Measurements from ENCODE around the gene RAB11FIP4.

Gene RAB11FIP4

GRCh38 chr17:31540602-31541307 is 149.3 kb downstream of the RAB11FIP4 start:
- H3F3A ChIP-seq (ENCODE audit: control insufficient read depth, insufficient read depth), result peaks cover 8% of the 10 kb centered on the region
- no peaks in the 10 kb centered on the region for H3K9me2 ChIP-seq (replicated peaks; ENCODE audit: control insufficient read depth, low read length)
- H3K27ac ChIP-seq (ENCODE audit: low read depth, low read length), result no peak overlapping the region
- TF ChIP-seq EZH2phosphoT487 (IDR thresholded peaks at IDR 0.05; ENCODE audit: borderline replicate concordance, low read length), result no peak
- TF ChIP-seq, protein P1, sequence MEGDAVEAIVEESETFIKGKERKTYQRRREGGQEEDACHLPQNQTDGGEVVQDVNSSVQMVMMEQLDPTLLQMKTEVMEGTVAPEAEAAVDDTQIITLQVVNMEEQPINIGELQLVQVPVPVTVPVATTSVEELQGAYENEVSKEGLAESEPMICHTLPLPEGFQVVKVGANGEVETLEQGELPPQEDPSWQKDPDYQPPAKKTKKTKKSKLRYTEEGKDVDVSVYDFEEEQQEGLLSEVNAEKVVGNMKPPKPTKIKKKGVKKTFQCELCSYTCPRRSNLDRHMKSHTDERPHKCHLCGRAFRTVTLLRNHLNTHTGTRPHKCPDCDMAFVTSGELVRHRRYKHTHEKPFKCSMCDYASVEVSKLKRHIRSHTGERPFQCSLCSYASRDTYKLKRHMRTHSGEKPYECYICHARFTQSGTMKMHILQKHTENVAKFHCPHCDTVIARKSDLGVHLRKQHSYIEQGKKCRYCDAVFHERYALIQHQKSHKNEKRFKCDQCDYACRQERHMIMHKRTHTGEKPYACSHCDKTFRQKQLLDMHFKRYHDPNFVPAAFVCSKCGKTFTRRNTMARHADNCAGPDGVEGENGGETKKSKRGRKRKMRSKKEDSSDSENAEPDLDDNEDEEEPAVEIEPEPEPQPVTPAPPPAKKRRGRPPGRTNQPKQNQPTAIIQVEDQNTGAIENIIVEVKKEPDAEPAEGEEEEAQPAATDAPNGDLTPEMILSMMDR (IDR thresholded peaks at IDR 0.05; ENCODE audit: low read depth, low read length, poor library complexity, severe bottlenecking), result no peak
- no peaks in the 10 kb centered on the region for H3K9me3 ChIP-seq (ENCODE audit: control insufficient read depth, insufficient read depth, low read length)
- no peaks in the 10 kb centered on the region for H3K27me3 ChIP-seq (ENCODE audit: control insufficient read depth, low read length)
- no peaks in the 10 kb centered on the region for H3K79me2 ChIP-seq (ENCODE audit: control insufficient read depth, low read length)
- H4K20me1 ChIP-seq (ENCODE audit: control insufficient read depth, insufficient read depth, low read depth, low read length), result no peaks in the 10 kb centered on the region
- H3K4me2 ChIP-seq (ENCODE audit: low read length), result 0 out of 2 replicates have a peak overlapping the region, but pooled peaks have one; percentile 3
- no peak overlapping the region for H3K4me3 ChIP-seq (ENCODE audit: low read length)
- peaks cover 64% of the 10 kb centered on the region for H3K4me1 ChIP-seq (ENCODE audit: control insufficient read depth, low read length)
- H3K36me3 ChIP-seq (ENCODE audit: control insufficient read depth, low read length), result no peaks in the 10 kb centered on the region; the same call in 1 of the 2 replicates

- H3K4me2 ChIP-seq (ENCODE audit: low read length), result 0 out of 2 replicates have a peak overlapping the region, but pooled peaks have one; percentile 3
- peaks cover under 1% of the 10 kb centered on the region for H3F3A ChIP-seq (ENCODE audit: control insufficient read depth, insufficient read depth)
- H3K27me3 ChIP-seq (ENCODE audit: control insufficient read depth, low read length), result no peaks in the 10 kb centered on the region
- TF ChIP-seq, protein P1 (IDR thresholded peaks at IDR 0.05; ENCODE audit: low read depth, low read length, poor library complexity, severe bottlenecking), result peak; percentile 50
- TF ChIP-seq EZH2phosphoT487 (IDR thresholded peaks at IDR 0.05; ENCODE audit: borderline replicate concordance, low read length), result no peak
- peaks cover 56% of the 10 kb centered on the region for H3K4me1 ChIP-seq (ENCODE audit: control insufficient read depth, low read length)
- H4K20me1 ChIP-seq (ENCODE audit: control insufficient read depth, insufficient read depth, low read depth, low read length), result no peaks in the 10 kb centered on the region
- no peak overlapping the region for H3K27ac ChIP-seq (ENCODE audit: low read depth, low read length)
- H3K9me2 ChIP-seq (replicated peaks; ENCODE audit: control insufficient read depth, low read length), result no peaks in the 10 kb centered on the region
- no peaks in the 10 kb centered on the region for H3K79me2 ChIP-seq (ENCODE audit: control insufficient read depth, low read length)
- no peaks in the 10 kb centered on the region for H3K36me3 ChIP-seq (ENCODE audit: control insufficient read depth, low read length)
- H3K4me3 ChIP-seq (ENCODE audit: low read length), result no peak overlapping the region
- H3K9me3 ChIP-seq (ENCODE audit: control insufficient read depth, insufficient read depth, low read length), result no peaks in the 10 kb centered on the region
Observed at GRCh38 chr17:31541559-31541958, 150.1 kb downstream of the RAB11FIP4 start.

- TF ChIP-seq EZH2phosphoT487 (IDR thresholded peaks at IDR 0.05; ENCODE audit: borderline replicate concordance, low read length), result no peak
- TF ChIP-seq, protein P1 (IDR thresholded peaks at IDR 0.05; ENCODE audit: low read depth, low read length, poor library complexity, severe bottlenecking), result no peak
- Histone ChIP-seq H3K4me3 (ENCODE audit: low read length) (no peak overlapping the region), H3K4me2 (ENCODE audit: low read length) (no peak overlapping the region), H3K27me3 (ENCODE audit: control insufficient read depth, low read length) (no peaks in the 10 kb centered on the region), H3K36me3 (ENCODE audit: control insufficient read depth, low read length) (peaks cover 1% of the 10 kb centered on the region; the same call in 1 of the 2 replicates), H3K9me3 (ENCODE audit: control insufficient read depth, insufficient read depth, low read length) (no peaks in the 10 kb centered on the region), H3K4me1 (ENCODE audit: control insufficient read depth, low read length) (peaks cover 43% of the 10 kb centered on the region), H4K20me1 (ENCODE audit: control insufficient read depth, insufficient read depth, low read depth, low read length) (no peaks in the 10 kb centered on the region), H3K79me2 (ENCODE audit: control insufficient read depth, low read length) (peaks cover 10% of the 10 kb centered on the region), H3F3A (ENCODE audit: control insufficient read depth, insufficient read depth) (peaks cover 4% of the 10 kb centered on the region), H3K9me2 (replicated peaks; ENCODE audit: control insufficient read depth, low read length) (no peaks in the 10 kb centered on the region), H3K27ac (ENCODE audit: low read depth, low read length) (no peak overlapping the region)
Observed at GRCh38 chr17:31544186-31544585, 152.7 kb downstream of the RAB11FIP4 start.
